Dedifferentiated amniotic fluid mesenchymal stem cell (primary cell): ENCODE measurements around the gene KCNC3.

Experiments
- DNase-seq: peaks from one replicate; pipeline ENCODE4 v3.0.0-alpha.2; 2016; ENCODE audit errors: extremely low spot score

Gene KCNC3

DNA sequence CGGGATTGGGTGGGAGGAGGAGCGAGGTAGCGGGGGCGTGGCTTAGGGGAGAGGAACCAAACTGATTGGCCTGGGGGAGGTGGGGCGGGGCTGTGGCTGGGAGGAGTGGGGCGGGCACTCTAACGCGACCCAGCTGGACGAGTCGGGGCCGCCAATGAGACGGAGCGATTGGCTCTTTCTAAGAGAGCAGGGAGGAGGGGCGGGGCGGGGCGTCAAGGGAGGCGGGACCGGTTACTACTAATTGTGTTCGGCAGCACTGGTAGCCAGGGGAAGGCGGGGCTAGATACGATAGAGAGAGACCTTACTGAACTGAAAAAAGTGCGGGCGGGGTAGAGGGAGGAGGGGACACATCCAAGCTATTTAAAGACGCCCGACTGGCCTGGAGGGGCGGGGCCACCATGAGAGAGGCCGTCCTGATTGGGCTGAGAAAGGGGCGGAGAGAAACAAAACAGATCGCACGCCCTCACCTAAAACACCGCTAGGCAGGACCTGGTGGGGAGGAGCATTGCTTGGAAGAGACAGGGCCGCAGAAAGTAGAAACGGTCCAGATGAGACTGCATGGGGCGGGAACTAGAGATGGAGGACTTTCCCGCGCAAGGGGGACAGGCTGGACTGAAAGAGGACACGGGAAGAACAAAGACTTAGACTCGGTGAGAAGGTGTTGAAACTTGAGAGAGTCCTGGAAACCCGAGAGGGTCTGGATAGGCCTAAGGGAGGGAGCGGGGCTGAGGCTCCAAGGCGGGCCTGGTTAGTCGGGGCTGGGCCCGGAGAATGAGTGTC lies at the start of gene KCNC3:
Gene KCNC3, minus strand, starts transcription at position 232 of the 780 bp plus-strand sequence. CDS start 295 bp downstream, outside the sequence.
- DNase-seq: peak; percentile 53

- no peak for DNase-seq
Observed at GRCh38 chr19:50378863-50379236, 49.7 kb upstream of the KCNC3 start.

GRCh38 chr19:50378169-50378862 lies 49.1 kb upstream of the KCNC3 start:
- no peak for DNase-seq

DNA sequence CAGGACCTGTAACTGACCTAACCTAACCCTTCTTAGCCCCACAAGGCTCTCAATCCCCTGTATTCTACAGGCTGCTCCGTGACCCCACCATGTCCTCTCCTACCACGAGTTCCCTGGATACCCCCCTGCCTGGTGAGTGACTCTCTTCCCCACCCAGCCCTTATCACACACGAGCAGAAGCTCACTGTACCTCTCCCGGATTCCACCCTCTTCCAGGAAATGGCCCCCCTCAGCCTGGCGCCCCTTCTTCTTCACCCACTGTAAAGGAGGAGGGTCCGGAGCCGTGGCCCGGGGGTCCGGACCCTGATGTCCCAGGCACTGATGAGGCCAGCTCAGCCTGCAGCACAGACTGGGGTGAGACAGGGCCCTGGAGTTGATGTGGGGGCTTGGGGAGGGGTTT lies 48.3 kb upstream of the KCNC3 start:
- DNase-seq: no peak

GRCh38 chr19:50377051-50377461 lies 47.9 kb upstream of the KCNC3 start:
- no peak for DNase-seq

DNA sequence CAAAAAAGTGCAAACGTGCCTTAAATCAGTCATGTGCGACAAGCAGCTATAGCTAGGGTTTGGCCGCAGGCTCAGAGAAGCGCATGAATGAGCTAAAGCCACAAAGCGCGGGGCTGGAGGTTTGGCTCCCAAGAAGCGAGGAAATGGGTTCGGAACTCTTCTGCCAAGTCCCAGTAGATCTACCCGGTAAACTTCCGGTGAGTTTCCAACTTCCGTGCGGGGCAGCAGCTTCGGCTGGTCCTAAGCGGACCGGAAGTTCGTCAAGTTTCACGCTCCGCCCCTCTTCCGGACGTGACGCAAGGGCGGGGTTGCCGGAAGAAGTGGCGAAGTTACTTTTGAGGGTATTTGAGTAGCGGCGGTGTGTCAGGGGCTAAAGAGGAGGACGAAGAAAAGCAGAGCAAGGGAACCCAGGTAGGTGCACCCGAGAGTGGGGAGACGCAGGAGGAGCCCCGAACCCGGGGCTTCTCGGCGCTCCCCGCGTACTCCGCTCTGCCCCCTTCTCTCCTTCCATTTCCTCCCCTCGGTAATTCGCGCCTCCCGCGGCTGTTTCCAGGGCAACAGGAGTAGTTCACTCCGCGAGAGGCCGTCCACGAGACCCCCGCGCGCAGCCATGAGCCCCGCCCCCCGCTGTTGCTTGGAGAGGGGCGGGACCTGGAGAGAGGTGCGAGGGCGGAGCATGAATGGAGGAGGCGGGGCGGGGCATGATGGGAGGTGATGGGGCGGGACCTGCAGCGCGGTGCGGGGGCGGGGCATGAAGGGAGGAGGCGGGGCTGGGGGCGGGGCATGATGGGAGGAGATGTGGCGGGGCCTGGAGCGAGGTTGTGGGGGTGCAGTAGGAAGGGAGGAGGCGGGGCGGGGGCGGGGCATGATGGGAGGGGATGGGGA lies 47.2 kb upstream of the KCNC3 start, which contains the start of gene NR1H2:
Gene NR1H2, plus strand, starts transcription at position 292 of the 885 bp plus-strand sequence. CDS start 1,149 bp downstream, outside the sequence.
- DNase-seq: peak; percentile 99

DNA sequence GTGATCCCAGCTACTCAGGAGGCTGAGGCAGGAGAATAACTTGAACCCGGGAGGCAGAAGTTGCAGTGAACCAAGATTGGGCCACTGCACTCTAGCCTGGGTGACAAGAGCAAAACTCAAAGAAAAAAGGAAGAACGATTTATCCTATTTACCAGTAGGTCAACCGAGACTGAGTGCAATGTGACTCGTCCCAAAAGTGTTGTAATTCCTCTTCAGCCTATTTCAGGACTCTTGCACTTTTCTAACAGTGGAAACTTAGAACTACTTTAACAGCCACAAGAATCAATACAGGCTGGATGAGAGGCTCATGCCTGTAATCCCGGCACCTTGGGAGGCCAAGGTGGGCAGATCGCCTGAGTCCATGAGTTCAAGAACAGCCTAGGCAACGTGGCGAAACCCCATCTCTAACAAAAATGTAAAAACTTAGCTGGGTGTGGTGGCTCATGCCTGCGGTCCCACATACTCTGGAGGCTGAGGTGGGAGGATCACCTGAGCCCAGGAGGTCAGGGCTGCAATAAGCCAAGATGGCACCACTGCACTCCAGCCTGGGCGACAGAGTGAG lies 42.8 kb upstream of the KCNC3 start:
- DNase-seq: no peak

- DNase-seq: peak; percentile 79
Observed at GRCh38 chr19:50368649-50369570, 39.7 kb upstream of the KCNC3 start.

DNA sequence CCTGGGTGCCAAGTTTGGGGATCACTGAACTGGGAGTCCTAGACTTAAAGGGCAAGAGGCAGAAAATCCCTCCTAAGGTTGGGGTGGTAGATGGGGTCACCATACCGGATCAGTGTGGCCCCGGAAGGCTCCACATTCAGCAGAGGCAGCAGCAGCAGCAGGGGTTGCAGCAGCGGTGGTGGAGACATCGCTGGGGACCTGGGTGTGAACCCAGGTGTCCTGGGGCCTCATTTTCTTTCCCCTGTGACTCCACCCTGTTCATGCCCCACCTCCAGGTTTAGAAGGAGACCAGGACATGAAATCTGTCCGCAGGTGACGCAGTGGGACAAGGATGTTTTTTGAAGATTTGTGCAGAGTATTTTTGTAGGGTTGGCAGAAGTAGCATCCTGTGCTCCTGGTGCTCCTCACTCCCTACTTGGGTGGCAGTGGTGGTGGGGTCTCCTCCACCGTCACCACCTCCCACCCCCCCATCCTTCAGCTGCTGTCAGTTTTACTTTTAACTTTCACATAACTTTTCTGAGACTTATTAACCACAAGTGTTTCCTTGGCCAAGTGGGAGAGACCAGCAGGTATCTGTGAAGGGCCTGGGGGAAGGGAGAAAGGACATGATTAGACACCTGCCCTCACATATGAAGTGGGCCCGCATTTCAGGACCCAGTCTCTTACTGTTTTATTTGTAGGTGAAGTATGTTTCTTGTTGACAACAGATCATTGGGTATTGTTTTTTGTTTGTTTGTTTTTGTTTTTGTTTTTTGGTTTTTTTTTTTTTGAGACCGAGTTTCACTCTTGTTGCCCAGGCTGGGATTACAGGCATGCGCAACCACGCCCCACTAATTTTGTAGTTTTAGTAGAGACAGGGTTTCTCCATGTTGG lies 36.5 kb upstream of the KCNC3 start, which contains the start of gene NAPSA:
Gene NAPSA, minus strand, starts transcription at position 206 of the 873 bp plus-strand sequence. Its CDS starts 18 bp downstream, at position 188.
- no peak for DNase-seq

DNA sequence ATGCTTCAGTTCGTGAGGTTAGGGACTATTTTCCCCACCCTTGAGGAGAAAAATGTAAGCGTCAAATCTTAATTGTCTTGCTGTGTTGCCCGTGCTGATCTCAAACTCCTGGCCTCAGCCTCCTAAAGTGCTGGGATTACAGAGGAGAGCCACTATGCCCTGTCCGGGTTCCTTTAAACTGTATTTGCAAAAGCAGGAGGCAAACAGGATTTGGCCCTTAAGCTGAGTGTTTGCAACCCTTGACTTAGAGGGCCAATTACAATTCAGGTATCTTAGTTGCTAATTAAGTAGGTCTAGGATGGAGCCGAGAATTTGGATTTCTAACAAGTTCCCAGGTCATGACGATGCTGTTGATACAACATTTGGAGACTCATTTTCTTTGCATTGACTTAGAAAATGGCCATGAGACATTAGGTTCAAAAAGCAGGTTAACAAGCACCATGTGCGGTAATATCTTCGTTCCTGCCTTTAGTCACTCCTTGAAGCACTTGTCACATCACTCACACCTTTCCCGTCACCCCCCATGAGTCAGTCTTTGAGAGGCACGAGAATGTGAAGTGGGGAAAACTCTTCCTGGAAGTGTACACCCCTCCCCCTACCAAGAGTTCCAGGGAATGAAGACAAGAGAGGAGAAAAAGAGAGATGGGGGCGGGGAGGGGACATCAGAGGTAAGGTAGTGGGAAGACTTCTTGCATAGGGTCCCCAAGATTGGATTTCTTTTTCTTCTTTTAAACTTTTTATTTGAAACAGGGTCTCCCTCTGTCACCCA lies 33.7 kb upstream of the KCNC3 start:
- no peak for DNase-seq

- no peak for DNase-seq
Observed at GRCh38 chr19:50362030-50362412, 32.8 kb upstream of the KCNC3 start.

DNA sequence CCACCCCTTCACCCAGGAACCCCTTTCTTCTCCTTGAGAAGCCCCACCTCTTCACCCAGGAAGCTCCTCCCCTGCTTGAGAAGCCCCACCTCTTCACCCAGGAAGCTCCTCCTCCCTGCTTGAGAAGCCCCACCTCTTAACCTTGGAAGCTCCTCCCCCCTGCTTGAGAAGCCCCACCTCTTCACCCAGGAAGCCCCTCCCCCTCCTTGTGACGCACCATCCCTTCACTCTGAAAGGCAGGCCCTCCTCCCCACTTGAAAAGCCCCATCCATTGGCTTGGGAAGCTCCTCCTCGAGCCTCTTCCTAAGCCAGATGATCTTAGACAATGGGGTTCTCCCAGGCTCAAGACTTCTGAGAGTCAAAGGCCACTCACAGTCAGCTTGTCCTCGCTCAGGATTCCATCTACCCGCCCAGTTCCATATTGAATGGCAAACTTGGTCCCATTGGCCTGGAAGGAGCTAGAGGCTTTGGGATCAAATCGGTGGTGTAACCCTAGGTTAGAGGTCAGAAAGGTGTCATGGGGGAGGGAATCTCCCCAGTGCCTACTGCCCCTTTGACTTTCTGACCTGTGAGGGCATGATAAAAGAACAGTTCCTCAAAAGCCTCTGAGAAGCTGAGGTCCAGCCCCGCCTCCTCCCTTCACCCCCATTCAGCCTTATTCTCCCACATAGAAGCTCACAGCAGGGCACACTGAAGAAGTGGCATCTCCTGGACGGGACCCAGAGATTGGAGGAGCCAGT lies 32.3 kb upstream of the KCNC3 start:
- DNase-seq: no peak

- DNase-seq: no peak
Observed at GRCh38 chr19:50359328-50359818, 30.2 kb upstream of the KCNC3 start.

- no peak for DNase-seq
Observed at GRCh38 chr19:50358483-50359327, 29.5 kb upstream of the KCNC3 start.

DNA sequence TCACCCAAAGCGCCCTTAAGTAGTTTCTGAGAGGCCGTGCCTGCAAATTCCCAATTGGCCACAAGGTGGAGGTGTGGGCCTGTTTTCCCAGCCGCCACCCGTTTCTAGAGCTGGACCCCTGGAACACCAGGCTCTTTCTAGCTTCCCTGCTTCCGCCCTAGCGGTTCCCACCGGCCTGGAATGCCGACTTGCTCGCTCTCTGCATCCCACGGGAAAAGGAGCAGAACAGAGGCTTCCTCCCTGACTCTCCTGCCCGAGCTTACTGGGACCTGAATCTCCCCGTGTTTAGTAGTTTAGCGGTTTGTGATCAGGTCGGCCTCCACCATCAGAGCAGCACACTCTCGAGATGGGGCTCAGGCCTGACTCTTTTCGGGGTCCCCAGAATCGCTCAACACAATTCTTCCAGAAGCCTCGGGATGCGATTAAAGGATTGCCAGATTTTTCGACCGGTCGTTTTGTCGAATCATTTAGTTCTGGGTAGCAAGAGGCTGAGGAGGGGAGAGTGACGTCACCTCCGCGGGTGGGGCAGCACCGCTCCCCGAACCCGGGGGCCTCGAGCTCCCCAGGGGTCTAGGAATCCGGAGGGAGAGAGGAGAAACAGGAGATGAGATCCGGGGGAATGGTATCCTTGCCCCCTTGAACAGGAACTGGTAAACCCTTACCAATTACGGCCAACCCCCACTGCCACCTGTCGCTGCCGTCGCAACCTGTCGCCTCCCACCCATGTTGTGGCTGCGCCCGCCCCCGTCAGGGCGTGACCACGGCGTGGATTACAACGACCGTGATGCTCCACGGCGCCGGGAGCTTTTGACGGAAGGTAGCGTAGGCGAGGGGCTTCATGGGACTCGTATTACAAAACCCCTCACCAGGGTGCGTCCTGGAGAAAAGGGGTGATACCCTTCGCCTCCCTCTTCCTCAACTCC lies 28.3 kb upstream of the KCNC3 start:
- peak; percentile 74 for DNase-seq

GRCh38 chr19:50356691-50357177 lies 27.6 kb upstream of the KCNC3 start:
- DNase-seq: no peak
